ENCODE results near the gene ZNF581. TPM values are rescaled to one million over a fixed set of nuclear protein-coding genes. Genes with fewer than 3 reads are reported as not detected.

The ZNF581 gene
- polyA plus RNA-seq, 1 experiment: 31.3 TPM

DNA sequence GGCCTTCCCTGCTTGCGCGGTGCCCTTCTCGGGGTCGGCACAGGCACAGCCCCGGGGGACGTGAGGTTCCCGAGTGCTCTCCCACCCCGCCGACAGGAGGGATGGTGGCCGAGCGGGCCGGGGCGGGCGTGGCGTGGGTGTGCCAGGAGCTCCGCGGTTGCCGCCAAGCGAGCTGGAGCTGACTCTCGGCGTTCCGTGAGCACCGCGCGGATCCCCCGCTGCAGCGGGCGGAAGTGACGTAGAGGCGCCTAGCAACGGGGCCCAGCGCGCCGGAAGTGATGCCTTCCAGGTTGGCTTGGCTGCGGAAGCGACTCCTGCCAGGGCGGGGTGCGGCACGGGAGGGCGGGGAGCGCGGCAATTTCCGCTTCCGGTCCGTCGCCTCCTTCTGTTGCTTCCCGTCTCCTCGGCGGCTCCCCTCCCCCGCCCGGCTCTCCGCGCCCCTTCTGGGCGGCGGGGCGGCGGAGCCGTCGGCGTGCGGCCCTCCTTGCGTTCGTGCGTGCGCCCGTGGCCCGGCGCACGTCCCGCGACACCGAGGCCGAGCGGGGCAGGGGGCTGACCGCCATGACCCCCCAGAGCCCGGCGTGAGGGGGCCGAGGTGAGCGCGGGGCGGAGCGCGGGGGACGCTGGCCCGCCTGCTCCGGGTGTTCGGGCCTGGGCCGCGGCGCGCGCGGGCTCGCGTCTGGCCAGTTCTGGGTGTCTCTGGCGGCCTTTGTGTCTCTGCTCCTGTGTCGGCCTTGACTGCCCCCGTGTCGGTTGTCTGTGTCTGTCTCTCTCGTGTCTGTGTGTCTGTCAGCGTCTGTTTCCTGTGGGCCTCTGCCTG is 31.6 kb downstream of the ZNF581 start, which contains the start of gene EPN1:
TSS of gene EPN1 (plus strand) at position 386 of the 820 bp plus-strand sequence. CDS start 3,402 bp downstream, outside the sequence.
- no peaks in the 10 kb centered on the region for H3K27me3 ChIP-seq (ENCODE audit: control insufficient read depth, insufficient read depth, low read length)
- ChIA-PET CTCF (no interaction called here), POLR2A (no interaction called here)
- peak; percentile 67 for DNase-seq (ENCODE audit: low read depth)
- TF ChIP-seq, protein P1, sequence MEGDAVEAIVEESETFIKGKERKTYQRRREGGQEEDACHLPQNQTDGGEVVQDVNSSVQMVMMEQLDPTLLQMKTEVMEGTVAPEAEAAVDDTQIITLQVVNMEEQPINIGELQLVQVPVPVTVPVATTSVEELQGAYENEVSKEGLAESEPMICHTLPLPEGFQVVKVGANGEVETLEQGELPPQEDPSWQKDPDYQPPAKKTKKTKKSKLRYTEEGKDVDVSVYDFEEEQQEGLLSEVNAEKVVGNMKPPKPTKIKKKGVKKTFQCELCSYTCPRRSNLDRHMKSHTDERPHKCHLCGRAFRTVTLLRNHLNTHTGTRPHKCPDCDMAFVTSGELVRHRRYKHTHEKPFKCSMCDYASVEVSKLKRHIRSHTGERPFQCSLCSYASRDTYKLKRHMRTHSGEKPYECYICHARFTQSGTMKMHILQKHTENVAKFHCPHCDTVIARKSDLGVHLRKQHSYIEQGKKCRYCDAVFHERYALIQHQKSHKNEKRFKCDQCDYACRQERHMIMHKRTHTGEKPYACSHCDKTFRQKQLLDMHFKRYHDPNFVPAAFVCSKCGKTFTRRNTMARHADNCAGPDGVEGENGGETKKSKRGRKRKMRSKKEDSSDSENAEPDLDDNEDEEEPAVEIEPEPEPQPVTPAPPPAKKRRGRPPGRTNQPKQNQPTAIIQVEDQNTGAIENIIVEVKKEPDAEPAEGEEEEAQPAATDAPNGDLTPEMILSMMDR (IDR thresholded peaks at IDR 0.05; ENCODE audit: insufficient read depth, low read depth, low read length): no peak
- peaks cover 22% of the 10 kb centered on the region for H3K36me3 ChIP-seq (ENCODE audit: control insufficient read depth, insufficient read depth, low read length)
- H3K4me3 ChIP-seq (ENCODE audit: low read depth, low read length): peak within 1 kb of the TSS; percentile 86

DNA sequence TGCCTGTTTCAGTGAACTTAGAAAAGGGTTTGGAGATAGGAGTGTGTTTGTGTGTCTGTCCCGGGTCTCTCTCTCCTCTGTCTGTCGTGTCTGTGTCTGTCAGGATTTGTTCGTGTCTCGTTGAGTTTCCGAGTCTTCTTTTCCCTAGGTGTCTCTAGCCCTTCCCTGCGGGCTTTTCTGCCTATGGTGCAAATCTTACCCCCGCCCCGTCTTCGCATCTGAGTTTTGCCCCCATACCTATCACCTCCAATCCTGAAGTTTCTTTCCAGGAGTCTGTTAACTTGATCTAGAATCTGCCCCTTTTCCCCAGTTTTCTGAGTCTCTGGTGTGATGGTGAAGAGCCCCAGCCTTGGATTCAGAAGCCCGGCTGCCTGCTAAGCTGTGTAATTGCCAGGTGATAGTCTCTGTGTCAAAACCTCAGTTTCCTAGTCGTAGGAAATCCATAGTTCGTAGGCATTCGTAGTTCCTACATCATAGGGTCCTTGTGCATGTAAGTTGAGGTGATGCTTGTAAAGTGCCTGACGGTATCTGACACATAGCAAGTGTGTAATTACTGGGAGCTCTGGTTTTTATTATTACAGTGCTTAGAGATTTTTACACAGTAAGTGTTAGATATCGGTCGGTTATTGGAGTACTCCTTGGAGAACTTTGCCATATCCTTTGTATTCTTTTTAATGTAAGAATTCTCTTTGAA is 32.4 kb downstream of the ZNF581 start:
- ChIA-PET POLR2A (no interaction called here), CTCF (no interaction called here)
- Histone ChIP-seq H3K4me3 (ENCODE audit: low read depth, low read length) (peak overlapping the region; percentile 86), H3K36me3 (ENCODE audit: control insufficient read depth, insufficient read depth, low read length) (peaks cover 24% of the 10 kb centered on the region), H3K27me3 (ENCODE audit: control insufficient read depth, insufficient read depth, low read length) (no peaks in the 10 kb centered on the region)
- TF ChIP-seq, protein P1 (IDR thresholded peaks at IDR 0.05; ENCODE audit: insufficient read depth, low read depth, low read length): no peak
- DNase-seq (ENCODE audit: low read depth): no peak

DNA sequence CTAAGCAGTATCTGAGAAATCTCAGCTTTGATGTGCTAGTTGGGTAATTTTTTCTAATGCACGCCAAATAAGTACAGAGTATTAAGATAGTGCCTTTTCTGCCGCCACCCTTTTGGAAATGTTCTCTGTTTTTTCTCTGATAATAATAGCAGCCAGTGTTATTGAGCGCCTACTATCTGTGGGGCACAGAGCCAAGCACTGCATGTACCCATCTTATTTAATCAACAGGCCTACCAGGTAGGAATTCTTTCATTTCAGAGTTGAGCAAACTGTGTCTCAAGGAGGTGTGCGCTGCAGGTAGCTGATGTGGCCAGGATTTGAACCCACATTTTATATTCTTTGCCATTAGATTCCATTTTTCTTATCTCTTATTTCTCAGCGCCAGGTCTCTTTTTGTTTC is 32.9 kb downstream of the ZNF581 start:
- ChIA-PET CTCF (no interaction called here), POLR2A (no interaction called here)
- Histone ChIP-seq H3K27me3 (ENCODE audit: control insufficient read depth, insufficient read depth, low read length) (no peaks in the 10 kb centered on the region), H3K4me3 (ENCODE audit: low read depth, low read length) (peak overlapping the region; percentile 86), H3K36me3 (ENCODE audit: control insufficient read depth, insufficient read depth, low read length) (peaks cover 26% of the 10 kb centered on the region)
- TF ChIP-seq, protein P1 (IDR thresholded peaks at IDR 0.05; ENCODE audit: insufficient read depth, low read depth, low read length): 0 out of 2 replicates have a peak, but pooled peaks have one; percentile 7
- no peak for DNase-seq (ENCODE audit: low read depth)

DNA sequence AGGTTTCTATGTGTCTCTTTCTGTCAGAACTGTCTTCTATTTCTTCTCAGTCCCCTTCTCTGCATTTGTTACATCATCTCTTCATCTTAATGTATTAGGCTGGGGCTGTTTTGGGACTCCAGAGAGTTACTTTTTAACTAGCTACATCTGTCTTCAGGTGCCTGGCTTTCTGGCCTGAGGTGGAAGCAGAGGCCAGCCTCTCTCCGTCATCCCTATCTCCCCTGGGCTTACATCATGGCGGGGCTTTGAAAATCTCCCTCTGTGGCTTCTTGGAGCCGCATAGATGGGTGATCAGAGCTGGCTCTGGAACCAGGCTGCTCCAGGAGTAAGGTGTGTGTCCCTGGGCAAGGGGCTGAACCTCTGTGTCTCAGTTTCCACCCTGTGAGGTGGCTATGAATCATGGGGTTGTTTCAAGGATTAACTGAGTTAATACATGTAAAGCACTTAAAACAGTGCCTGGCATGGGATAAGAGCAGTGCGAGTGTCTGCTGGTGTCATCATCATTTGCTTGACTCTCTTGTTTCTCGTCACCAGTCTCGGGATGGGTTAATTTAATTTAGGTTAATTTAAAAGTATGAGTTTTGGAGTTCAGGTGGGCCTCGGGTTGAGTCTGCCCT is 33.5 kb downstream of the ZNF581 start:
- ChIA-PET POLR2A (interaction anchor here (0.6 kb wide), 1 partner anchor 53 kb away, joined by 5 read pairs; the partner anchor contains the start of gene ZNF784), CTCF (no interaction called here)
- Histone ChIP-seq H3K27me3 (ENCODE audit: control insufficient read depth, insufficient read depth, low read length) (no peaks in the 10 kb centered on the region), H3K4me3 (ENCODE audit: low read depth, low read length) (no peak overlapping the region), H3K36me3 (ENCODE audit: control insufficient read depth, insufficient read depth, low read length) (peaks cover 27% of the 10 kb centered on the region)
- no peak for DNase-seq (ENCODE audit: low read depth)
- TF ChIP-seq, protein P1 (IDR thresholded peaks at IDR 0.05; ENCODE audit: insufficient read depth, low read depth, low read length): no peak

DNA sequence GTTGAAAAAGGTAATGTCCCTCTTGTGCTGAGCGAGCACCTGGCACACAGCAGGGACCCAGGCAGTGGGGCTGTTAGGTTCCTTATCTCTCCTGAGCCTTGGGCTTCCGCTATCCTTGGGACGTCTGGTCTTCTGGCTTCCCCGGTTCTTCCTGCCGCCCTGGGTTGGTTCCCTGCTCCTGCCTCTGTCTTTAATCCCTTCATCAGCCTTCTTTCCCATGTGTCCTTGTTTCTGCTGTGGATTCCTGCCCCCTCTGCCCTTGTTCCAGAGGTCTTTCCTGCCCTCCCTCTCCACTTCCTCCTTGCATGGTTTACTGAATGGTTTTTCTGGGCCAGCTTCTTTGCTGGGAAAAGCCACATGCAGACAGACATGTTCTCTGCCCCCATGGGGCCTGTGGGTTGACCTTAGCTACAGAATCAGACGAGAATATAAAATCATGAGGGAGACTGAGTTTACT is 34.2 kb downstream of the ZNF581 start:
- ChIA-PET POLR2A (interaction anchor here (0.6 kb wide), 1 partner anchor 53 kb away, joined by 5 read pairs; the partner anchor contains the start of gene ZNF784), CTCF (no interaction called here)
- peaks cover 30% of the 10 kb centered on the region for H3K36me3 ChIP-seq (ENCODE audit: control insufficient read depth, insufficient read depth, low read length)
- TF ChIP-seq, protein P1 (IDR thresholded peaks at IDR 0.05; ENCODE audit: insufficient read depth, low read depth, low read length): no peak
- no peak for DNase-seq (ENCODE audit: low read depth)
- no peak overlapping the region for H3K4me3 ChIP-seq (ENCODE audit: low read depth, low read length)
- H3K27me3 ChIP-seq (ENCODE audit: control insufficient read depth, insufficient read depth, low read length): no peaks in the 10 kb centered on the region
